Rectal smooth muscle tissue (tissue), 1 donor: ENCODE results near the gene ACTRT2.

Experiments used
- H3K27ac ChIP-seq: one replicate; pipeline ENCODE4 v1.7.0; 2013; ENCODE audit warnings: low read depth, low read length, inconsistent platforms
- H3K27me3 ChIP-seq: one replicate; pipeline ENCODE4 v1.7.0; 2013; ENCODE audit warnings: low read length; ENCODE audit not compliant: control insufficient read depth, insufficient read depth
- H3K36me3 ChIP-seq: one replicate; pipeline ENCODE4 v1.7.0; 2013; ENCODE audit warnings: low read length; ENCODE audit not compliant: control insufficient read depth, insufficient read depth
- H3K4me1 ChIP-seq: one replicate; pipeline ENCODE4 v1.7.0; 2013; ENCODE audit warnings: low read length; ENCODE audit not compliant: control insufficient read depth, insufficient read depth
- H3K4me3 ChIP-seq: one replicate; pipeline ENCODE4 v1.7.0; 2013; ENCODE audit warnings: low read length
- H3K9ac ChIP-seq: one replicate; pipeline ENCODE4 v1.7.0; 2013; ENCODE audit warnings: low read length

ACTRT2 gene

GRCh38 chr1:3062616-3063378 lies 41.5 kb downstream of the ACTRT2 start:
- H3K27me3 ChIP-seq = peaks cover 45% of the 10 kb centered on the region

DNA sequence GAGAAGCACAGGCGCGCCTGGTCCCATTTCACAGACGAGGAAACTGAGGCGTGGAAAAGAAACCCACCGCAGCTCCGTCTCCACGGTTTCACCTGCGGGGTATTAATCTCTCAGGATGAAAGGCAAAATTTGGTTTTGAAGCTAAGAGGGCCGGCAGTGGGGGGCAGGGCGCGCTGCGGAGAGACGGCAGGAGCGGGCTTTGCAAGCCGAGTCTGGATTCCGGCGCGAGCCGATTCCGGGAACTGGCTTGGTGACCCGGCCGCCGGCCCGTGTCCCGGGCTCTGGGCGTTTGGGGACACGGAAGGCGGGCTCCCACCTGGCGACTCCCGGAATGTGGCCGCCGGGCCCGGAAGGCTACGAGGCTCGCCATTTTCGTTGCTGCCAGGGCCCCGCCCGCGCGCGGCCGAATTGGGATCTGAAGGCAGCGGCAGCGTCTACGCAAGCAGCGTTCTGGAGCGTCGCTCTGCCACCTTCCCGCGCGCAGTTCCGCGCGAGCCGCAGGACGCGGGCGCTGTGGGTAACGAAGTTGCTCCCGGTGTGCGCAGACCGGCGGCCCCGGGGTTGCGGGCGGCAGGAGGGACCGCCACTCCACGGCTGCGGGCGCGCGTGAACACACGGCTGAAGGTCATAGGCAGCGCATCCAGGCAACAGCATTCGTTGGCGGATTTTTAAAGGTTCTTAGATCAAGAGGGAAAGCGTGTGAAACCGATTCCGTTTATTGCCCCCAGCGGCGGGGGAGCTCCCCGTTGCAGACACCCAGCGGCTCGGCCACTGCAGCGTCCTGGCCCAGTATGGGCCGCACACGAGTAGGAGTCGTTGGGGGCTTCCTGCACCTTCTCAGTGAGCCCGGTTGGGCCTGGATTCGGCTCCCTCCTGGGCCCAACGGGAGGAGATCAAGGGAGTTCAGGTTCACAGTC lies 42.4 kb downstream of the ACTRT2 start:
- no peaks in the 10 kb centered on the region for H3K36me3 ChIP-seq

More at GRCh38 chr1:3062616-3063378, 41.5 kb downstream of the ACTRT2 start:
- Histone ChIP-seq H3K4me1 (no peaks in the 10 kb centered on the region), H3K36me3 (no peaks in the 10 kb centered on the region), H3K9ac (no peak overlapping the region), H3K27ac (no peak overlapping the region), H3K4me3 (no peak overlapping the region)

DNA sequence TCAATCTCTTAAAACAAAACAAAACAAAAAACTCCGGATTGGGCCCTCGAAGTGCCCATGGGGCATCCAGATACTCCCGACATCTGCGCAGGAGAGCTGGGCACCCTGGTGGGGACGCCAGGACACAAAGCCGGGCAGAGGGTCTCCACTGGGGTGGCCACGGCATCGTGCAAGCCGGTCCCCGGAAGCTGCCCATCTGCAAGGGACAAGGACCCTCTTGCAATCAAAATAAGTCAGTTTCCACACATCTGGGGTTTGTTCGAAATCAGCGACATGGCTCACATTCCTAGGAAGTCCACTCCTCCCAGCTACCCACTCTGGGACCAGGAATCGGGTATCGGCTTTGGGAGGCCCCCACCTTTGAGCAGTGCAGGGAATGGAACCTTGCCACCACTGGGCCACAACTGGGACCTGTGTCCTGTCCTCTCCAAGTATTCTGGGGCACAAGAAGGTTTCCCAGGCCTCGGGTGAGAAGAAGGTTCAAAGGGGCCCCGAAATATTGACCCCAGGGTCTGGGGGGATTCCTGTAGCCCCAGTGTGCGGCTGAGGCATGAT lies 43.1 kb downstream of the ACTRT2 start:
- Histone ChIP-seq H3K4me1 (no peaks in the 10 kb centered on the region), H3K4me3 (no peak overlapping the region), H3K36me3 (no peaks in the 10 kb centered on the region), H3K27me3 (peaks cover 47% of the 10 kb centered on the region), H3K9ac (no peak overlapping the region), H3K27ac (no peak overlapping the region)

More for the DNA sequence above, 42.4 kb downstream of the ACTRT2 start:
- Histone ChIP-seq H3K27ac (no peak overlapping the region), H3K9ac (no peak overlapping the region), H3K4me3 (no peak overlapping the region), H3K27me3 (peaks cover 47% of the 10 kb centered on the region), H3K4me1 (no peaks in the 10 kb centered on the region)

DNA sequence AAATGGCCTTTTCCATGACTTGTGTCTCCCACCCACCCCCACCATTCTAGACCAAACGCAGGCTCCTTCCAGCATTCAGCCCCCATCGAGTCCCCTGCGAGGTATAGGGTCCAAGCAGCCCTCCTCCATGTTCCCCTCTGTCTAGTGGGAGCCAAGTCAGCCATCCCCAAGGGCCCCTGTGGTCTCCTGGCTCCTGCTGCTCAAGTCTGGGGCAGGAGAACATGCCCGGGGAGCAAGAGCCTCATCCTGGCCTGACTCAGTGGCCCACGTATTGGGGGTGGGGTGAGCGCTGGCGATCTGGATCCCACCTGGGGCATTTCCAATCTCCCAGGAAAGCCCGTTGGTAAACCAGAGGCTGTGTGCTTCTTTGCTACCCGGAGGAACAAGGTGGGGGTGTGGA lies 43.6 kb downstream of the ACTRT2 start:
- H3K4me3 ChIP-seq = no peak overlapping the region
- H3K36me3 ChIP-seq = no peaks in the 10 kb centered on the region
- no peak overlapping the region for H3K9ac ChIP-seq
- H3K27ac ChIP-seq = no peak overlapping the region
- peaks cover 47% of the 10 kb centered on the region for H3K27me3 ChIP-seq
- no peaks in the 10 kb centered on the region for H3K4me1 ChIP-seq

DNA sequence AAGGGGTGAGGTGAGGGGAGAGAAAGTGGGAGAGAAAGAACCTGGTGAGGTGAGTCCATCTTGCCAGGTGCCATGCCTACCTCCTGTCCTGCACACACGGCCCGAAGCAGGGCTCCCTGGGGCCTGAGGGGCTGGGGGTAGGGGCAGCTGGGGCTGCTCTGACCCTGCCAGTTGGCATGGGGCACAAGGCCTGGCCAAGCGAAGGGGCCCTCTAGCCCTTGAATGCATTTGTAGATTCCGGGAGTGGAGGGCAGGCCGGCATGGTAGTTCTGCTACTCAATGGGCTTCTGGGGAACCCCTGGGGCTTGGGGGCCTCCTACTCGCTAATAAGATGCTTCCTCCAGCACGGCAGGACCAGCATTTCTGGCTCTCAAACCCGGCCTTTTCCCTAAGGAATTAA lies 44.1 kb downstream of the ACTRT2 start:
- no peaks in the 10 kb centered on the region for H3K36me3 ChIP-seq
- H3K27ac ChIP-seq = no peak overlapping the region
- H3K27me3 ChIP-seq = peaks cover 47% of the 10 kb centered on the region
- H3K4me1 ChIP-seq = no peaks in the 10 kb centered on the region
- H3K4me3 ChIP-seq = no peak overlapping the region
- no peak overlapping the region for H3K9ac ChIP-seq

GRCh38 chr1:3065797-3066196 lies 44.5 kb downstream of the ACTRT2 start:
- Histone ChIP-seq H3K36me3 (no peaks in the 10 kb centered on the region), H3K27me3 (peaks cover 47% of the 10 kb centered on the region), H3K27ac (no peak overlapping the region), H3K4me3 (no peak overlapping the region), H3K4me1 (peaks cover 2% of the 10 kb centered on the region), H3K9ac (no peak overlapping the region)

- H3K4me3 ChIP-seq = no peak overlapping the region
- H3K4me1 ChIP-seq = peaks cover 3% of the 10 kb centered on the region
- H3K9ac ChIP-seq = no peak overlapping the region
- no peaks in the 10 kb centered on the region for H3K36me3 ChIP-seq
- peaks cover 45% of the 10 kb centered on the region for H3K27me3 ChIP-seq
- no peak overlapping the region for H3K27ac ChIP-seq
Observed at GRCh38 chr1:3066250-3066711, 45.0 kb downstream of the ACTRT2 start.

DNA sequence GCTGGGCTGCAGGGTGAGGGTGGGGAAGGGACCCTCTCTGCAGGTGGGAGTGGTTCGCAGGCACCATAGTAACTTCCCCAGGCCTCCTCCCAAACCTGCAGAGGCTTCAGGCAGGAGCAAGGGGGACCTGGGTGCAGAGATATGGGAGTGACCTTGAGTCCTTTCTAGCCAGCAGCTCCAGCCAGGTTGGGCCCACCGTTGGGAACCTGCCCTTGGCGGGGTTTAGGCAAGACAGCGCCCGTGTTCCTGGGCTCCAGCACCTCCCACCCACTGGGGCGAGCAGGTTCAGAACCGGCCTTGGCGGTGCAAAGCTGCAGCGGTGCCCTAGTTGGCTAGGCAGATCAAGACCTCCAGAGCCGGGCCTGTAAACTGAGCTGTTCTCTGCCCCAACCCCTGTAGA lies 45.6 kb downstream of the ACTRT2 start:
- no peak overlapping the region for H3K9ac ChIP-seq
- H3K4me3 ChIP-seq = no peak overlapping the region
- H3K36me3 ChIP-seq = no peaks in the 10 kb centered on the region
- H3K27ac ChIP-seq = no peak overlapping the region
- peaks cover 3% of the 10 kb centered on the region for H3K4me1 ChIP-seq
- peaks cover 46% of the 10 kb centered on the region for H3K27me3 ChIP-seq

DNA sequence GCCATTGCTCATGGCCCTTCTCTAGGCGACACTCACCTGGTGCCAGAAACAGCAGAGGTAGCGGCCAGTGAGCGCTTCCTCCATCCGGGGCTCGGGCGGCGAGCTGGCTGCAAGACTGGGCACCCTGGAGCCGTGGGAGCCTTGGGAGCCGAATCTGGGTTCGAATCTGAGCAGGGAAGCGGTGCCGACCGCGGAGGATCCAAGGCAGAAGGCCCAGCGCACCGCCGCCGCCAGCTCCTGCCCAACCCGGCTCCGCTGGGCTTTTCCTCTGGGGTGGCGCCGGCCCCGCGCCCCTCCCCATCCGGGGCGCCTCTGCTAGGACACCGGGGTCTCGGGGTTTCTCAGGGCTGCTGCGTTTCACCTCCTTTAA lies 46.0 kb downstream of the ACTRT2 start:
- H3K27ac ChIP-seq = no peak overlapping the region
- peaks cover 47% of the 10 kb centered on the region for H3K27me3 ChIP-seq
- H3K4me1 ChIP-seq = peaks cover 3% of the 10 kb centered on the region
- H3K9ac ChIP-seq = no peak overlapping the region
- H3K4me3 ChIP-seq = no peak overlapping the region
- no peaks in the 10 kb centered on the region for H3K36me3 ChIP-seq

DNA sequence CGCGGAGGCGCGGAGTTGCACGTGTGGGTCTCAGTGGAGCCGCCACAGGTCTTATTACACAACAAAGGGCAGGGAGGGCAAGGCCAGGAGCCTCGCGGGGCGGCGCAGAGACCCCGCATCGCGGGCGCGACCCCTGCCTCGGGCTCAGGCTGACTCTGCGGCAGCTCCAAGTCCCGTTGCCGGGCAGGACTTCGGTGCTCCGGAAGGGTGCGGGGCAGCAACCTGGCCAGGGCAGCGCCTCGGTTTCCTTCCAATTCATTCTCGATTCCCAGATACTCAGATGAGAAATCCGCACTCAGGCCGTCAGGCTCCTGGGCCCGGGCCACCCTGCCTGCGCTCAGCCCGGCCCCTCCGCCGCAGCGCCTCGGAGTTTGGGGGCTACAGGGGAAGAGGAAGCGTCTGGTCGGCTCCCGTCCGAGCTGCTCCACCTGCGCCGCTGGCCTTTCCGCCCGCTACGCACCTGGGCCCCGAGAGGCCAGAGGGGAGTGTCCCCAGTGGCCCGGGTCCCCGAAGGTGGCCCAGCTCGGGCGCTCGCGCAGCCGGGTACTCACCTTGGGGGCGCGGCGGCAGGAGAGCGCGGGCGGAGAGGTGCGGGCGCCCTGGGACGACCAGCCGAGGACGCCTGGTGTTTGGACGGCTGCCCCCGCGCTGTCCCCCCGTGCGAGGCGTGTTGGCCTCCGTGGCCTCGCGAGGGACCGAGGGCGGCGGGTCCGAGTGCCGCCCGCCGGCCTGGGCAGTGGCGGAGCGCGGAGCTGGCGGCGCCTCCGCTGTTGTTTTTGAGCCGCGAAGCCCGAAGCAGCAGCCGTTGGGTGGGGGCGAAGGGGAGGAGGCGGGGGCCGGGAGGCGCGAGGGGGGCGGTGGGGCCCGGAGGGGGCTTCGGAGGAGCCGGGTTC lies 46.6 kb downstream of the ACTRT2 start:
- peaks cover 50% of the 10 kb centered on the region for H3K27me3 ChIP-seq
- H3K27ac ChIP-seq = no peak overlapping the region
- H3K36me3 ChIP-seq = no peaks in the 10 kb centered on the region
- no peak overlapping the region for H3K9ac ChIP-seq
- H3K4me3 ChIP-seq = peak overlapping the region; percentile 21
- H3K4me1 ChIP-seq = peaks cover 3% of the 10 kb centered on the region

GRCh38 chr1:3068564-3069431 lies 47.5 kb downstream of the ACTRT2 start, which contains the start of gene PRDM16:
TSS of gene PRDM16 (plus strand) at chr1:3069203. CDS start at chr1:3069260, 57 bp downstream.
- Histone ChIP-seq H3K36me3 (no peaks in the 10 kb centered on the region), H3K27ac (peak within 1 kb of the TSS; percentile 40), H3K4me3 (peak within 1 kb of the TSS; percentile 60), H3K9ac (no peak within 1 kb of the TSS), H3K27me3 (peaks cover 47% of the 10 kb centered on the region), H3K4me1 (peaks cover 3% of the 10 kb centered on the region)
